HG02885 (cell line): Measurements from ENCODE around the gene TWNK.

Experiments used
- ATAC-seq: cut with Tn5 transposase; IDR thresholded peaks from one replicate; pipeline ENCODE4 v1.9.1; 2021; ENCODE audit warnings: mild to moderate bottlenecking; ENCODE audit not compliant: unreplicated experiment, poor library complexity

TWNK gene

DNA sequence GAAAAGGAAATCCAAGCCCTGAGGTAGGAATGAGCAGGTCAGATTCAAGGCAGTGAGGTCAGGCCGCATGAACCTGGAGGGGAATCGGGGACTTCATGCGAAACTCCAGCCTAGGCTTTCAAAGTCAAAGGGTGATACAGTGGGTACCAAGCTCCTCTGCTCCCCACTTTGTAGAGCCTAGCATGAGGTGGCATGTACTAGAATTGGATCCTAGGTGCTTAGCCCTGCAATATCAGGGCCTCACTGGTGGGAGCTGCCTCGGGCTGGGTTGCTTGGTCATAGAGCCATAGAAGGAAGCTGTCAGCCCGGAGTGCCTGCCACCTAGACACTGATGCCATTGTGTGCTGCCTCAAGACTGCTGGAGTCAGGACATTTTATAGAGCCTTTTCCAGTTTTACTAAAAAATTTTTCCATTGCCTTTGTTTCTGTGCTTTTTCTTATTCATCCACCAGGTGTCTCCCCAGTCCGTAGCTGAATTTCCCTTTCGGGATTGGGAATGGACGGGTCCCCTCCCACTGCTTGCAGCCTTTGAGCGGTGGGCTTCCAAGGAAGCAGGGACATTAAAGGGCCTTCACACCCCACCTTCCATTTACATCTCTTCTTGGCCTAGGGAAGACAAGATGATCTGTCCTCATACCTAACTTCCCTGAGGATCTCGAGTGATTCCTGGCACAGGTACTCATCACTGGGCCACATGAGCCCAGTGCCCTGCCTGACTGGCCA lies 6.8 kb downstream of the TWNK start:
- no peak for ATAC-seq

DNA sequence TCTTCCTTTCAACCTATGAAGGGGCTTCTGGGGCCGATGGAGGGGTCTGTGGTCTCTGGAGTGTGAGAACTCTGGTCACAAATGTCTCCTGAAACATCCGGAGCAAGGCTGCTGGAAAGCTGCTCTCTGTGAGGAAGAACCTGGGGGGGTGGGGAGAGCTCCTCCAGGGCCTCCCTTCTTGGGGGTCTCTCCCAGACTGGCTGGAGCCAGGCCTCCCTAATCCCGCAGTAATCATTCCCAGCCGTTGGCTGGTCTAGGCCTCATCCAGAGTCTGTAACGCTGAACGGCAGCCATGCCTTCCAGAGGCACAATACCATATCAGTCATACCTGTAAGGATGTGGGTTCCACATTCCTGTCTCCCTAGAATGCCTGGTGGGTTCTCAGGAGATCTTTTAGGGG lies 7.8 kb downstream of the TWNK start:
- no peak for ATAC-seq

DNA sequence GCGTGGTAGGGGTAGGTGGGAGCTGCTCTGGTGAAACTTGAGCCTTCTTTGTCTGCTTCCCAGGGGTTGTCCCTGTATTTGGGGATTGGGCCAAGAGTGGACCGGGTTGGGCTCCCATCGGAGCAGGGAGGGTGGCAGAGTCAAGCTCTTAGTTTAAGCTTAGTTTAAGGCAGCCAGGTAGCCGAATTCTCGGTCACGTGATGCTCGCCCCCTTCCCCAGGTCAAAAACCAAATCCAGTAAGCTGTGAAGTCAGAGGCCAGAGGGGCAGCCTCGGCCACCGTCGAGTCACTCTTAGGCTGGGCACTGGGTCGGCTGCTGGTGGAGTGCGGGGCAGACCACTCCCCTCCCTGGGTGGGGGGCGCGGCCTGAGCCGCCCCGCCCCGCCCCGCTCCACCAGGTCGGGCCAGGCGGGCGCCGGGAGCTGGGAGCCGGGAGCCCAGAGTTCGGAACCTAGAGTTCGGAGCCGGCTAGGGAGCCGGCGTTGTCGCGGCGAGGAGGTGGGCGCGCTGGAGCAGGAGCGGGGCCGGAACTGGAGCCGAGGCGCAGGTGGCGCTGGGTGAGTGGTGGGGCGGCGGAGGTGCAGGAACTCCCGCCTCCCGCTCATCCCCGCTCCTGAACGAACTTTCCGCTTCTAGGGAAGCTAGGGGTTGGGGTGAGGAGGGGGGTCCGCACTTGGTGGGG lies 9.5 kb downstream of the TWNK start:
- ATAC-seq, result no peak

DNA sequence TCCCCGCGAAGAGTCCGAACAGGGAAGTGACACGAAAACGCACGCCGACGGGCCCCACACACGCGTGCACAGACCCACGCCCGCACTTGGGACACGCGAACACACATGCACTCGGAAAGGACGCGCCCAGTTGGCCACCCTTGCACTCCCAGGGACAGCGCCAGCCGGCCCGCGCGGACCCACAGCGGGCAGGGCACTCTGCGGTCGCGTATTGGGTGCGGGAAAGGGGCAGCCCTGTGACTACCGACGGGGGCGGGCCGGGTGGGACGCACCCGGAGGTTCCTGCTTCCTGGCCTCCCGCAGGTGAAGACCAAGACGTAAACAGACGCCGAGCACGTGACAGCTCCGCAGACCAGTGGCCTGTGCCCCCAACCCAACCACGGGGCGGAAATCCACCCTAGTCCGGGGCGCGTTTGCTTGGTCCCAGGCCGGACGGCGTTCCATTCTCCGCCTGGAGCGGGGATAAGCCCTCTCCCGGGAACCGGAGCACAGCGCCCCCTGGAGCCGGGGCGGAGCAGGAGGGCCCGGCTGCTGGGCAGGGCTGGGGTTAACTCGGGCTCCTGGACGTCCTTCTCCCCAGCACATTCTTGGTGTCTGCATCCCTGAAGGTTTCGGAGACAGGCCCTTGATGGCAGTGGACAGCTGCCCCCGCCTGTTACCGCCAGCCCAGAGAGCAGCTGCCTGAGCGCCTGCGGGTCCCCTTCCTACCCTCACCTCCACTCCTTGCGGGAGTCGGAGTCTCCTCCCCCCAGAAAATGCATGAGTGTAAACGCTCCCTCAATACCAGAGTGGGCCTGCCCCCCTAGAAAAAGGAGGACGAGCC lies 10.2 kb downstream of the TWNK start:
- peak; percentile 35 for ATAC-seq

DNA sequence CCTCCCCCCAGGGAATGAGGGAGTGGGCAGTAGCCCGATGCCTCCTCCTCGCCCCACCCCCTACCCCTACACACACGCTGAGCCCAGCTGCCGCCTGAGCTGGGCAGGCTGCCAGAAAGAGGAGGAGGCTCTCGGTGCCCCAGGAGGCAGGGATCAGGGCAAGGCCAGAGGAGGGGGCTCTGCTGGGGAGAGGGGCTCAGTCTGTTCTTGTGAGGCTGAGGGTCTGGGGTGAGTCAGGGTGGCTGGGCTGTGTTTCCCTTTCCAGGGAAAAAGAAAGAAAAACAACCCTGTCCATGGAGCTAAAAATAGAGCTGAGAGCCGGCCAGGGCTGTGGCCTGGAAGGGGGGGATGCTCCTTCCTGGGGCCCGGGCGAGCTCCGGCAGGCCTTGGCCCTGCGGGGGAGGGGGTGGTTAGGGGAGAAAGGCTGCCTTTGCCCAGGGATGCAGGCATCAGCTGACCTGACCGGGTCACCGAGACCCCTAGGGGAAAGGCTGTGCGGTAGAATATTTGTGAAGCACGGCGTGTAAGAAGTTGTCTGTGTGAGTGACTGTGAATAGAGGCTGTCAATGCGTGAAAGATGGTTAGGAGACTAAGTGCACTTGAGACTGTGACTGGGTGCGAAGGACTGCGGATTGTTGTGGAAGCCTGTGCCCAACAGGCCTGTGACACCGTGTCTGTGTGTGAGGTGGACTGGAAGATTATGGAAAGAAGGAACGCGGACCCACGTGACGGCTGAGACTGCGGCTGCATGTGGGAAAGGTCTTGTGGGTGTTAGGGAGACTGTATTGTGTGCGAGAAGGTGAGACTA lies 11.0 kb downstream of the TWNK start:
- peak; percentile 25 for ATAC-seq

DNA sequence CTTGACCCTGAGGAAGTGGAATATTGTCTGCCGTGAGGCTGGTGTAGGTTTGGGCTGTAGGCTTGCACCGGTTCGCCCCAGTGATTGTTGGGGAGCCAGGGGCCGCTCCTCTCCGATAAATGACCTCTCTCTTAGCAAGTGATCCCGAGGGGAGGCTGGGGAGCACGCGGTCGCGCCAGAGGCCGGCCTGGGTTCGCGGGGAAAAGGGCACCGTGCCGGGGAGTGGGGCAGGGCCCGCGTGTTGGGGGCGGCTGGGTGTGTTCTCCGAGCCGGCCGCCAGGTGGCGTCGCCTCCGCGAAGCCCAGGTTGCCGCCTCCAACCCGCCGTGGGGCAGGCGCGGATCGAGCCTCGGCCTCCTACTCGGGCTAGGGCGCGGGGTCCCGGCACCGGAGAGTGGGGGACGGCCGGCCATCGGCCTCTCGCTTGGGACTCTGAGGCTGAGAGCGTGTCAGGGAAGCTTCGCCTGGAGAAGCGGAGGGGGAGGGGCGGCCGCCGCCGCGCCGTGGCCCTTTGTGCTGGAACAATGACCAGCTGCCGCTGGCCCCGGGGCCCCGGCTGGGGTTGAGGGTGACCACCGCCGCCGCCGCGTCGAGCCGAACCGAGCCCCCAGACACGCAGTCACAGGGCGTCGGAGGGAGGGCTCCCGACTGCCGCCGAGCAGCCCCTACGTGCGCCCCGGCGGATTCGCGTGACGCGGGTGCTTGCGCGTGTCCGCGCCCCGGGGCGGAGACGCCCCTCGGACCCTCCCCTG lies 11.8 kb downstream of the TWNK start:
- ATAC-seq, result peak; percentile 59

DNA sequence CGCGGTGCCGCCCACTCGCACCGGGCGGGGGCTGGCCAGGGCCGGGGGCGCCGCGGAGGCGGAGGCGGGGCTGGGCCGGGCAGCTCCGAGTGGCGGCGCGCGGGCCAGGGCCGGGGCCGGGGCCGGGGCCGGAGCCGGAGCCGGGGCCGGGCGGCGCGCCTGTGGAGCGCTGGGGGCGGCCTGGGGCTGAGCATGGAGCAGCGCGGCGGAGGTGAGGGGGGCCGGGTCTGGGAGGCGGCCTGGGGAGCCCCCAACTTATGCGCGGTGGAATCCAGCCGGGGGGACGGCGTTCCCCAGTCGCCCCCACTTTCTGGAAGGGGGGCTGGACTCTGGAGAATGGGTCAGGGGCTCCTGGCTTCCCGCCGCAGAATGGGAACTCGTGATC lies 12.4 kb downstream of the TWNK start, which contains the start of gene LZTS2:
LZTS2 (plus strand) TSS at position 67 of the 385 bp plus-strand sequence. CDS start 2,731 bp downstream, outside the sequence.
- ATAC-seq, result no peak

DNA sequence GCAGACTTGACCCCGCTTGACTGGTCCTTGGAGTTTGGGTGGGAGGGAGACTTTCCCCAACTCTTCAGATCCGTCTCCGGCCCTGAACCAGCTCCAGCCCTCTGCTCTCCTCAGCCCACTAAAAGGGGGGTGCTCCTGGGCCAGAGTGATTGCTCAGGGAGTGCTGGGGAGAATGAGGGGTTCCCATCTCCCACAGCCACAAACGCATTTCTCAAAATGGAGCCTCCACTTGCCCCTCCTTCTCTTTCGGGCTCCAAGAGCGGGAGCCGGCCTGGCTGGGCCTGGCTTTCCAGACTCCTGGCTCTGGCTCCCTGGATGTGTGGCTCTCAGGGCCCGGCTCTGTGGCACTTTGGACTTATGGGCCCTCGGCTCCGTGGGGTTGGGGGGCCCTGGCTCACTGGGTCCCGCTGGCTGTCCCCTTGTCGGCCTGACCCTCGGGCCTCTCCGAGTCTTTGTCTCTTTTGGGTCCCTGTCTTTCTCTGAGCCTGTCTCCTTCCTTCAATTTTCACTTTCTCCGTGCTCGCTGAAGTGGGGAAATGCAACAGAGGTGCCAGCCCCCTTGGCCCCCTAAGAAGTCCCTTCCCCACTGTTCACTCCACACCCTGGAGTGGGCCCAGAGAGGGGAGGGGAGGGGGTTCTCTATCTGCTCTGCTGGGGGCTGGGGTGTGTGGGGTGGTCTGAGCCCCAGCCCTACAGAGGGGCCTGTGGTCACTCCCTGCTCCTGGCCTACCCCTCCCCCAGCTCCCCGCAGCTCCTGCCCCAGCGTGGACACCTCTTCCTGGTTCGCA lies 13.0 kb downstream of the TWNK start:
- ATAC-seq, result no peak

DNA sequence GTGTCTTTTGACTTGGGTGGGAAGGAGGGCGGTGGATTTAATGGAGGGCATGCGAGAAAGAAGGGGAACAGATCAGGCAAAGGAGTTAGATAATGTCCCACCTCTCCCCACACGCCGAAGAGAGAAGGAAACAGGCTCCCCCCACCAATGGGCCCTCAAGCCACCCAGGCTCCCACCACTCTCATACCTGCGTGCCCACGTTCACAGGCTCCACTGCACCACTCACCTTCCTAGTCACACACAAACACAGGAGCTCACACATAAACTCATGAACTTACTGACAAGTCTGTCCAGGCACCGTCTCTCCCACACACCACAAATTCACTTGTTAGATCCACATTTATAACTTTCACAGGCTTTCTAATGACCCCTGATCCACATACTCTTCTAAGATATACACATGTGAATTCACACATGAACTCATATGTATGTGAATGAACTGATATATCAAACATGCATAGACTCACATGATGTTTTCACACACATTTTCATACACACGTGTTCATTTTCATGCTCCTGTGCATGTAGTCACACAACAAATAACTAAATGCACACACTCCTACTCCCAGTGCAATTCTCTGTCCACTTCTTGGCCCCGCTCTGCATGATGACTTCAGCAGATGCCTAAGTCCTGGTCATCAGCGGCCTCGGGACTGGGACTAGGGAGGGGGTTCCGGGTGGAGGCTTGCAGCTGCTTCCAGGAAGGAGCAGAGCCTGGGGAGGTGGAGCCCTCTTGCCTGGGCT lies 13.7 kb downstream of the TWNK start:
- ATAC-seq, result no peak

DNA sequence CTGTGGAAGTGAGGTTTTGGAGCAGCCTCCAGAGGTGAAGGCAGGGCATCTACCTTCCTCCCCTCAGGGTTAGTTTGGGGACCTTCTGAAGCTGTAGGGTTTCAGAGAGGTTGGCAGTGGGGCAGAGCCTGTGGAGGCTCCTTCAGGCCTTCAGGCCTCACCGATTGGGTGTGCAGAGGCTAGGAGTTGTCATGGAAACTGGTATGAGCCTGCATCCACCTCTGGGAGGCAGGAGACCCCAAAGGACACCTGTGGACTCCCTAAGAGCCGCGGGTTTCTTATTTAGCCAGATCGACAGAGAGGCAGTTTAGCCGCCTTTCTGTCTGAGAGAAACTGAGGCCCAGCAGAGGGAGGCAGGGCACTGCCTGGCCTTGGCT lies 14.3 kb downstream of the TWNK start:
- ATAC-seq, result no peak

DNA sequence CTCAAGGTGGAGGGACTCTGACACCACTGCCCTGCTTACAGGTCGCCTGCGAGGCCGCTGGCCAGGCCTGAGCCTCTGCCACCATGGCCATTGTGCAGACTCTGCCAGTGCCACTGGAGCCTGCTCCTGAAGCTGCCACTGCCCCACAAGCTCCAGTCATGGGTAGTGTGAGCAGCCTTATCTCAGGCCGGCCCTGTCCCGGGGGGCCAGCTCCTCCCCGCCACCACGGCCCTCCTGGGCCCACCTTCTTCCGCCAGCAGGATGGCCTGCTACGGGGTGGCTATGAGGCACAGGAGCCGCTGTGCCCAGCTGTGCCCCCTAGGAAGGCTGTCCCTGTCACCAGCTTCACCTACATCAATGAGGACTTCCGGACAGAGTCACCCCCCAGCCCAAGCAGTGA lies 15.1 kb downstream of the TWNK start:
- ATAC-seq, result no peak

DNA sequence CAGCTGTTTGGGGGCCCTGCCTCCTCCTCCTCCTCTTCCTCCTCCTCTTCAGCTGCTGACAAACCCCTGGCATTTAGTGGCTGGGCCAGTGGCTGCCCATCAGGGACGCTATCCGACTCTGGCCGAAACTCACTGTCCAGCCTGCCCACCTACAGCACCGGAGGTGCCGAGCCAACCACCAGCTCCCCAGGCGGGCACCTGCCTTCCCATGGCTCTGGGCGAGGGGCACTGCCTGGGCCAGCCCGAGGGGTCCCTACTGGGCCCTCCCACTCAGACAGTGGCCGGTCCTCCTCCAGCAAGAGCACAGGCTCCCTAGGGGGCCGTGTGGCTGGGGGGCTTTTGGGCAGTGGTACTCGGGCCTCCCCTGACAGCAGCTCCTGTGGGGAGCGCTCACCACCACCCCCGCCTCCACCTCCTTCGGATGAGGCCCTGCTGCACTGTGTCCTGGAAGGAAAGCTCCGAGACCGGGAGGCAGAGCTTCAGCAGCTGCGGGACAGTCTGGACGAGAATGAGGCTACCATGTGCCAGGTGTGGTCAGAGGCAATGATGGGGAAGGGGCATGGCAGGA lies 16.4 kb downstream of the TWNK start:
- ATAC-seq, result no peak

DNA sequence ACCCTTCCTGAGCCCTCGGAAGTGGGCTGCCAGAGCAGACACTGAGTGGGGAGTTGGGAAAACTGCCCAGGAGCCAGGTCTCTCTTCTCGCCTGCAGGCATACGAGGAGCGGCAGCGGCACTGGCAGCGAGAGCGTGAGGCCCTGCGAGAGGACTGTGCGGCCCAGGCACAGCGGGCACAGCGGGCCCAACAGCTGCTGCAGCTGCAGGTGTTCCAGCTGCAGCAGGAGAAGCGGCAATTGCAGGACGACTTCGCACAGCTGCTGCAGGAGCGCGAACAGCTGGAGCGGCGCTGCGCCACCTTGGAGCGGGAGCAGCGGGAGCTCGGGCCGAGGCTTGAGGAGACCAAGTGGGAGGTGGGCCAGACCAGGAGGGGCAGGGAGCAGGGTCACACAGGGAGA lies 18.0 kb downstream of the TWNK start:
- ATAC-seq, result no peak

DNA sequence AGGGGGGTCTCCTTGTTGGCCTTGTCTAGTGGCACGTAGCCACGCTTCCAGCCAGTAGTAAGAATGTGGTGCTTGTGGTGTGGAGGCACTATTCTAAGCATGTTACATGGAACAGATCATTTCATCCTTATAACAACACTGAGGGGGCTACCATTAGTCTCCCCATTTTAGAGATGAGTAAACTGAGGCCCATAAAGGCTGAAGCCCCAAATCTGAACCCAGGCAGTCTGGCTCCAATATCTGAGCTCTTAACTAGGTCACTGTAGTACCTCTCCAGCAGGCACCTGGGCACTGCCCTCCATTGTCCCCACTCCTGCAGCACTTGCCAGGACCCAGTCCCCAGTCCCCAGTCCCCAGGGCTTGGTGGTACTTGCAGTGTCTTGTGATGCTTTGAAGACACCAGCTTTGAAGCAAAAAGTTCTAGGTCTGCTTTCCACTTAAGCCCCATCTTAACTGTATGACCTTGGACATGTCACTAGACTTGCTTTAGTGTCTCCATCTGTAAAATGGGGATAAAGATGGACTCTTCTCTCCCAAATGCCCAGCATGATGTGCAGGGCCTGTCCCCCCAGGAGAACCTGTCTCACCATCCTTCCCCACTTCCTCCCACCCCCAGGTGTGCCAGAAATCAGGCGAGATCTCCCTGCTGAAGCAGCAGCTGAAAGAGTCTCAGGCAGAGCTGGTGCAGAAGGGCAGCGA lies 18.7 kb downstream of the TWNK start:
- ATAC-seq, result no peak

DNA sequence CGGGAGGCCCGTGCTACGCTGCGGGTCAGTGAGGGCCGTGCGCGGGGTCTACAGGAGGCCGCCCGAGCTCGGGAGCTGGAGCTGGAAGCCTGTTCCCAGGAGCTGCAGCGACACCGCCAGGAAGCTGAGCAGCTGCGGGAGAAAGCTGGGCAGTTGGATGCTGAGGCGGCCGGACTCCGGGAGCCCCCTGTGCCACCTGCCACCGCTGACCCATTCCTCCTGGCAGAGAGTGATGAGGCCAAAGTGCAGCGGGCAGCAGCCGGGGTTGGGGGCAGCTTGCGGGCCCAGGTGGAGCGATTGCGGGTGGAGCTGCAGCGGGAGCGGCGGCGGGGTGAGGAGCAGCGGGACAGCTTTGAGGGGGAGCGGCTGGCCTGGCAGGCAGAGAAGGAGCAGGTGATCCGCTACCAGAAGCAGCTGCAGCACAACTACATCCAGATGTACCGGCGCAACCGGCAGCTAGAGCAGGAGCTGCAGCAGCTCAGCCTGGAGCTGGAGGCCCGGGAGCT lies 19.3 kb downstream of the TWNK start:
- ATAC-seq, result no peak

DNA sequence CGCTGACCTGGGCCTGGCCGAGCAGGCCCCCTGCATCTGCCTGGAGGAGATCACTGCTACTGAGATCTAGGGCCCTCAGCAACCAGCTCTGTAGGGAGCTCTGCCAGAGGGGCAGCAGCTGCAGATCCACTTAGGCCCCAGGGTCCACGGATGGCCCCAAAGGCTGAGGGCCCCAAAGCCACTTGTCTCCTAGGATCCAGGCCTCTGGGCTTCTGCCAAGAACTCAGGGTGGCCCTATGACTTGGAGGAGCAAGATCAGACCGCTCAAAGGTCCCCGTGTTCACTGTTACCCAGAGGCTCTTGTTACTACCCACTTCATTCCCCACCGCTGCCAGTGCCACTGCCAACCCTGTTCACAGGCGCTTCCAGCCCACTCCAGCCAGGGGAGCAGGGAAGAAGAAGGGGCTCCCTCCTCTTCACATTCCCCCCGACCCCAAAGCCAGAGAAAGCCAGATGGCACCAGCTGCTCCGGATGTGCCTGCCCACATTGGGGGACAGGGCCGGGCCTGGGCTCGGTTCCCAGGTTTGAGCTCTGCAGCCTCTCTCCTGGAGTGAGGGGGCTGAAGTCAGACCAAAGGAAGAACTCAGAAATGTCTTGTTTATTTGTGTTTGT lies 19.9 kb downstream of the TWNK start:
- no peak for ATAC-seq
